Measurements from ENCODE around the gene HINT1.

- TF ChIP-seq CTCF (conservative IDR thresholded peaks at IDR 0.05) (no peak), ZFX (IDR thresholded peaks at IDR 0.05) (no peak)
Observed at GRCh38 chr5:131163276-131164119, 1.6 kb downstream of the HINT1 start.

Measured in C4-2B (cell line).